AG04450 (cell line): ENCODE results near the gene AGBL3. TPM values are rescaled to one million over a fixed set of nuclear protein-coding genes. Genes with fewer than 3 reads are reported as not detected.

Source experiments
- CTCF ChIA-PET: fragments of 300-600, 350-600 bp; formaldehyde crosslinking; extraction: SDS; loops from one replicate; lab custom pipeline; 2022; ENCODE audit warnings: antibody characterized with exemption, inconsistent platforms; lab: Charles Lee
- POLR2A ChIA-PET: fragments of 350-600 bp; formaldehyde crosslinking; extraction: SDS; loops from one replicate; lab custom pipeline; 2021; ENCODE audit warnings: antibody characterized with exemption, inconsistent platforms; lab: Yijun Ruan, JAX
- DNase-seq: peaks from one replicate; pipeline ENCODE4 v3.0.0-alpha.2; 2011; ENCODE audit warnings: low read depth, low spot score
- H3K27ac ChIP-seq: one replicate; pipeline ENCODE4 v1.5.1; 2012; ENCODE audit warnings: low read depth, low read length, control low read depth
- H3K27me3 ChIP-seq: one replicate; pipeline ENCODE4 v1.6.0; 2012; ENCODE audit warnings: low read length; ENCODE audit not compliant: control insufficient read depth, insufficient read depth
- H3K4me3 ChIP-seq: 2 replicates; pipeline ENCODE4 v1.5.1; 2011; ENCODE audit warnings: mild to moderate bottlenecking, low read depth, low read length, control low read depth
- H3K9me3 ChIP-seq: 2 replicates; pipeline ENCODE4 v1.5.1; 2012; ENCODE audit warnings: low read length; ENCODE audit not compliant: control insufficient read depth, insufficient read depth
- CTCF ChIP-seq: IDR thresholded peaks from 2 replicates; pipeline ENCODE4 v1.5.1; 2011; ENCODE audit warnings: low read depth, low read length, control low read depth, inconsistent platforms
- polyA plus RNA-seq: library from polyadenylated mRNA; depleted of rRNA; stranded (reverse); fragments of >200 nt; gene quantifications from 2 replicates; pipeline ENCODE4 v1.2.3, GENCODE V29; 2011

Gene AGBL3
- polyA plus RNA-seq, 1 experiment, result 0.38 TPM

- no peak for DNase-seq
- H3K27me3 ChIP-seq, result peaks cover 3% of the 10 kb centered on the region
- H3K4me3 ChIP-seq, result no peak overlapping the region
- no peak for TF ChIP-seq CTCF
- ChIA-PET CTCF (no interaction called here), POLR2A (no interaction called here)
- no peaks in the 10 kb centered on the region for H3K9me3 ChIP-seq
- no peak overlapping the region for H3K27ac ChIP-seq
Observed at GRCh38 chr7:135076882-135077281, 90.6 kb downstream of the AGBL3 start.

- ChIA-PET POLR2A (no interaction called here), CTCF (no interaction called here)
- Histone ChIP-seq H3K9me3 (no peaks in the 10 kb centered on the region), H3K27me3 (peaks cover 3% of the 10 kb centered on the region), H3K4me3 (no peak overlapping the region), H3K27ac (no peak overlapping the region)
- DNase-seq, result no peak
- TF ChIP-seq CTCF, result no peak
Observed at GRCh38 chr7:135077642-135078041, 91.3 kb downstream of the AGBL3 start.

- Histone ChIP-seq H3K9me3 (no peaks in the 10 kb centered on the region), H3K27ac (no peak overlapping the region), H3K4me3 (no peak overlapping the region), H3K27me3 (peaks cover 3% of the 10 kb centered on the region)
- no peak for DNase-seq
- TF ChIP-seq CTCF, result no peak
- ChIA-PET CTCF (no interaction called here), POLR2A (no interaction called here)
Observed at GRCh38 chr7:135078051-135078450, 91.7 kb downstream of the AGBL3 start.

GRCh38 chr7:135079068-135079467 lies 92.8 kb downstream of the AGBL3 start:
- ChIA-PET POLR2A (no interaction called here), CTCF (no interaction called here)
- no peak overlapping the region for H3K4me3 ChIP-seq
- no peak for DNase-seq
- H3K27me3 ChIP-seq, result peaks cover 3% of the 10 kb centered on the region
- H3K27ac ChIP-seq, result no peak overlapping the region
- H3K9me3 ChIP-seq, result no peaks in the 10 kb centered on the region
- no peak for TF ChIP-seq CTCF

- no peak overlapping the region for H3K27ac ChIP-seq
- no peak overlapping the region for H3K4me3 ChIP-seq
- CTCF ChIA-PET, result no interaction called here
- POLR2A ChIA-PET, result no interaction called here
- TF ChIP-seq CTCF, result no peak
- H3K27me3 ChIP-seq, result no peaks in the 10 kb centered on the region
- DNase-seq, result no peak
- no peaks in the 10 kb centered on the region for H3K9me3 ChIP-seq
Observed at GRCh38 chr7:135083005-135083404, 96.7 kb downstream of the AGBL3 start.
